GM21390 (cell line): ENCODE measurements around the gene CCDC66.

Experiments
- ATAC-seq: cut with Tn5 transposase; IDR thresholded peaks from one replicate; pipeline ENCODE4 v1.9.1; 2021; ENCODE audit not compliant: unreplicated experiment

Gene CCDC66

GRCh38 chr3:56621681-56622080, 64.7 kb downstream of the CCDC66 start:
- ATAC-seq, result no peak

GRCh38 chr3:56622381-56622780, 65.4 kb downstream of the CCDC66 start:
- no peak for ATAC-seq

- no peak for ATAC-seq
Measured at GRCh38 chr3:56624725-56625124, 67.8 kb downstream of the CCDC66 start.

GRCh38 chr3:56629047-56629446, 72.1 kb downstream of the CCDC66 start:
- peak; percentile 45 for ATAC-seq

- peak; percentile 23 for ATAC-seq
Measured at GRCh38 chr3:56629451-56629850, 72.5 kb downstream of the CCDC66 start.

GRCh38 chr3:56630966-56631365, 74.0 kb downstream of the CCDC66 start:
- ATAC-seq, result no peak

GRCh38 chr3:56633181-56633580, 76.2 kb downstream of the CCDC66 start:
- no peak for ATAC-seq

- no peak for ATAC-seq
Measured at GRCh38 chr3:56633602-56634535, 76.9 kb downstream of the CCDC66 start.

- ATAC-seq, result no peak
Measured at GRCh38 chr3:56645407-56645806, 88.4 kb downstream of the CCDC66 start.

GRCh38 chr3:56654460-56654859, 97.5 kb downstream of the CCDC66 start:
- ATAC-seq, result no peak

- ATAC-seq, result no peak
Measured at GRCh38 chr3:56655709-56656108, 98.7 kb downstream of the CCDC66 start.

GRCh38 chr3:56664823-56665222, 107.8 kb downstream of the CCDC66 start:
- no peak for ATAC-seq

GRCh38 chr3:56667973-56668579, 111.1 kb downstream of the CCDC66 start:
- no peak for ATAC-seq
